Mesenteric fat pad (tissue), 1 donor: ENCODE data around the gene OR2T34. TPM values are rescaled to one million over a fixed set of nuclear protein-coding genes. Genes with fewer than 3 reads are reported as not detected.
"Not testable (repeated sequence)": the region's sequence is repeated elsewhere in the genome, so short reads cannot be mapped to it uniquely, and the experiment has no call there.

ENCODE experiments used
- DNase-seq: peaks from one replicate; pipeline ENCODE4 v3.0.0-alpha.2; 2020; ENCODE audit warnings: low spot score
- long read RNA-seq: library from polyadenylated mRNA; unstranded; transcript quantifications from one replicate; pipeline ENCODE4 v2.0.0, GENCODE V29; 2020
- total RNA-seq: library from RNA; stranded (reverse); fragmentation: NEBNext Ultra II Directional; extraction: Animal tissue kit (Norgen Biotek cat#: 25700); gene quantifications from one replicate; pipeline ENCODE4 v1.2.1, GENCODE V29; 2021
- donor health status: DM: yes; HTN: yes; CAD: no.

OR2T34 gene, protein sequence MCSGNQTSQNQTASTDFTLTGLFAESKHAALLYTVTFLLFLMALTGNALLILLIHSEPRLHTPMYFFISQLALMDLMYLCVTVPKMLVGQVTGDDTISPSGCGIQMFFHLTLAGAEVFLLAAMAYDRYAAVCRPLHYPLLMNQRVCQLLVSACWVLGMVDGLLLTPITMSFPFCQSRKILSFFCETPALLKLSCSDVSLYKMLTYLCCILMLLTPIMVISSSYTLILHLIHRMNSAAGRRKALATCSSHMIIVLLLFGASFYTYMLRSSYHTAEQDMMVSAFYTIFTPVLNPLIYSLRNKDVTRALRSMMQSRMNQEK
- not detected for total RNA-seq
- long read RNA-seq, result 0 reads

DNA sequence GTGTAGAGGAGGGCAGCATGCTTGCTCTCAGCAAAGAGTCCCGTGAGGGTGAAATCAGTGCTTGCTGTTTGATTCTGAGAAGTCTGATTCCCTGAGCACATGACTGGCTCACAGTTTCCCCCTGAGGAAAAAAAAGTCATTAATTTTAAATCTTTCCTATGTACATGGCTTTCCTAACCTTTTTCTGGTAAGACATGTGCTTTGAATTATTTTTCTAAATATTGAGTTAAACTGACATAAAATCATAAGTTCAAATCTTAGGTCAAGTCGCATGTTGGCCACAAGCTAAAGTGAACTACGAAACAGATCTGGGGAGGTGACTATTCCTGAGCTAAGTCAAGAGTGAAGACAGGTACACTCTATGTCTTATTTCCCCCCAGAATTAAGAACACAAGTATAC lies at the start of gene OR2T34:
Gene OR2T34 (minus strand): TSS at position 101 of the 400 bp plus-strand sequence. CDS start 0 bp downstream, at position 101.
- DNase-seq, result not testable (repeated sequence)

DNA sequence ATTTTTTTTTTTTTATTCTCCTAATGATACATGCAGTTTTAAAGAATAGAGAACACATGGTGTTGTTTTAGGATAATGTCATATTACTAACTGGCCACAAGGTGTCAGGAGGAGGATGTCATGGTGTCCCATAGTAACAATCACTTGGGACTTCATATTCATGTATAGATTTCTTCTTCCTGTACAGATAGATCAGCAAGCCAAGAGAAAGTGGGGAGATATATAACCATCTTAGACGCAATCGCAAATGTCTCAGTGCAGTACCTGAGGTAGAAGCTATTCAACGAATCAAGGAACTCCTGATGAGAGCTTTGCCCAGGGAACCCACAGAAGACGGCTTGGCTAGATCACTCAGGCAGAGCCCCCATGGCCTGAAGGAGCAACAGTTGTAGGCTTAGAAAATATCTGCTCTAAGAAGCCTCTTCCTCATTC lies 48.0 kb upstream of the OR2T34 start:
- no peak for DNase-seq

DNA sequence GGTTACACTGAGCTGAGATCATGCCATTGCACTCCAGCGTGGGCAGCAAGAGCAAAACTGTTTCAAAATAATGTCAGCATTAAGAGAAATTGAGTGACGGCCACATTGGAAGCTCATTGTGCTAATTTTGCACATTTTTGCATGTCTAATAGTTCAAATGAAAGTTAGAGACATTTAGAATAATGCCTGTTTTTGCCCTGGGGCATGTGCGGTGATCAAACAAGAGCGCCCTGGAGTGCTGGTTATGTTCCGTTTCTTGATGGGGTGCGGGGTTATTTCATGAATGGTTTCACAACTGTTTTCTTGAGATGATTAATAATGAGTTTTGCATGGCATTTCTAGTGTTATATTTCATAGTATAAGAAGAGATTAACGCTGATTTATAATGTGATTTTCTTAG lies 47.2 kb upstream of the OR2T34 start:
- no peak for DNase-seq

DNA sequence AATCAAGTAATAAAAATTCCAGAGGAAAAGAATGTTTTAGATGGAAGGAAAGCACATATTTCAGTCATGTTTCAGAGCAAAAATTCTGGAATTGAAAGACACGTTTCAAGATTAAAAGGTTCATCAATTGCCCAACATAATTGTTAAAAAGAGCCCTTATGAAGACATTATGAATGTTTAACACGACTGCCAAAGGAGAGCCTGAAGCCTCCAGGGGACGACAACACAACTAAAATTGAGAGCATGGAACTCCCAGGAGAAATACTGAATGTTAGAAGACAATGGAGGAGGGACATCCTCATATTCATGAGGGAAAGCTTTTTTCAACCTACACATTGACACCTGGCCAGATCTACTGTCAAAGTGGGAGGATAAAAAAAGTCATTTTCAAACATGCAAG lies 44.3 kb upstream of the OR2T34 start:
- DNase-seq, result no peak

DNA sequence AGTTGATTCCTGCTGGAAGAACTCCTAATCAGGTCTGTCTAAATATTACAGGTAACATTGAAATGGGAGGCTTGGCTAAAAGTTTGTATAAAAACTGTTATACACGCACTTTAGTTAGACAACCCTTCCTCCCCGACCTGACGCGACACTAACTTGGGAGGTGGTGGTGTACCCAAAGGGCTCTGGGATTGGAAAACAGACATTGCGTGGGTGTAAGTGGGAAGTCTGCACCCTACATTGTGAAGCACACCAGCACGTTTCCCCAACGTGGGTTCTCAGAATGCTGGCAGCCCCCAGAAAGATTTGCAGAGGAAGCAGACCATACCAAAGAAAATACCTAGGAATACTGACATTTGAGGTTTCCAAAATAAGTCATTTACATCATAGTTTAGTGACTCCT lies 43.6 kb upstream of the OR2T34 start:
- no peak for DNase-seq

DNA sequence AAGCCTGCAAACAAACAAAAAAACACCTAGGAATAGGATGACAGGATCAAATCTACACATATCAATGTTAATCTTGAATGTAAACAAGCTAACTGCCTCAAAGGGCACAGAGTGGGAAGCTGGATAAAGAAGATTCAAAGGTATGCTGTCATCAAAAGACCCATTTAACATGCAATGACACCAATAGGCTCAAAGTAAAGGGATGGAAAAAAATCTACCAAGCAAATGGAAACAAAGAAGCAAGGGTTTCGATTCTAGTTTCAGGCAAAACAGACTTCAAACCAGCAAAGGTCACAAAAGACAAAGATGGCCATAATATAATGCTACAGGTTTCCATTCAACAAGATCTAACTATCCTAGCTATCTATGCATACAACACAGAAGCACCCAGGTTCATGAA lies 39.2 kb upstream of the OR2T34 start:
- DNase-seq, result no peak

DNA sequence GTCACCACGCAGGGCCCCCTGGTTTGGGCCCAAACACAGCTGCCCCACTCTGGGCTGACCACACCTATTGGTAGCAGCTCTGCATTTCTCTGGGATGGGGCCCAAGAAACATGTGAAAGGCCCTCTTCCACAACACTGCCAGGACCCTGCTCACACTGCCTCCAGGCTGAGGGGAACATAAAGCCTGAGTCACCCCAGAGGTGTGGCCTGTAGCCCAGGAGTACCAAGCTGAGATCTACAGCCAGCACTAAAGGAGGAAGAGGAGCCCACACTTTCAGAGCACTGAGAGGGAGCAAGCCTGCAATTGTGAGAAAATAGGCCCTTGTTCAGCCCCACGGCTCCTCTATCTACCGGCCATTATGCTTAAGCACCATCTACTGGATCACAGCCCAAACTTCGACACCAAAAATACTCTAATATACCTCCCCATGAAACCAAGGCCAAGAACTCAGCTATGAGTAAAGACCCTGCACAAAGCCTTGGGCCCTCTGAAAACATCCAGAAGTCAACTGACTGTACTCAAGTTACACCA lies 37.4 kb upstream of the OR2T34 start:
- no peak for DNase-seq

DNA sequence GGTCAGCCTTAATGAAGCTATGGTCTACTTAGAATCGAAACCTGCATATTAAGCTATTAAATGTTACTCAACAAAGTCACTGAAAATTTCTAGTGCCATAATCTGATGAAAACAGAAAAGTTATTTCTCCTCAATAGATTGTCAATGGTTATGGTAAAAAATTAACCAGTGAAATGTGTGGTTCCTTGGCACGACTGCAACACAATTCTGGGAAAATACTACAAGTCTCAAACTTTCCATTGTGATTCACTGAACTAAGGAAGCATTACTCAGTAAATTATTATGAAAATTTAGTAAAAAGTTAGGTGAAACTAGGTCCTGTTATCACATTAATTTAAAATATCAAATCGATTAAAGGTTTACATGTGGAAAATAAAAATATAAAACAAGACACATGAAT lies 35.7 kb upstream of the OR2T34 start:
- DNase-seq, result no peak

DNA sequence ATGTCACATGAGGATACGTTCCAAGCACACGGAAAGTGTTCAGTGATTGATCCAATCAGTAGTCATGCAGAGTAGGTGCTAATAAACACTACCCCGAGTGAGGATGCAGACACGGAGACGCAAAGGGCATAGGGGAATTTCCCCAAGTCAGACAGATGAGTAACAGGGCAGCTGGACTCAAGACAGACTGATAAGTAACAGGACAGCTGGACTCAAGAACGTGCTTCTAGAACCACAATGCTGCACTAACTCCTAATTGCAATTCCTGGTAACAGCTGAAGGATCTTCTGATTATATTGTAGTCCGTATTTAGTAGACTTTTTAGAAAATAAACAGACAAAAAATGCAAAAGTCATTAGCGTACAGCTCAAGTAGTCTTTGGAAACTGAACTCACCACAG lies 24.8 kb upstream of the OR2T34 start:
- DNase-seq, result no peak

DNA sequence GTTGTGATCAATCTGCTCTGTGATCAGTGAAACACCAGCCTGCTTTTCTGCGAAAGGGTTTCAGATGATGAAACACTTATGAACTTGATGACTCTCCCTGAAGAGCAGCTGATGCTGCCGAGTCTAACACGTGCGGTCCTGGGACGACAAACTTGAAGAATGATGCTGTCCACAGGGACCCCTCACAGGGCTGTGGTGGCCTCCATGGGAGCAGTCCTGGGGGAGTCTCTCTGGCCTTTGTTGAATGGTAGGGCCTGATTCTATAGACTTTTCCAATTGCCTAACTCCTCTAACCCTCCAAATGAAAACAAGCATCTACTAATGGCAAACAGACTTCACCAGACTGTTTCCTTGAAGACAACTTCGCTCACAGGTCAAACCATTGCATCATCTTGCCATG lies 23.0 kb upstream of the OR2T34 start, which contains the start of gene OR2T10:
Gene OR2T10 (minus strand): TSS at position 112 of the 400 bp plus-strand sequence. CDS start 3,932 bp downstream, outside the sequence.
- DNase-seq, result no peak

DNA sequence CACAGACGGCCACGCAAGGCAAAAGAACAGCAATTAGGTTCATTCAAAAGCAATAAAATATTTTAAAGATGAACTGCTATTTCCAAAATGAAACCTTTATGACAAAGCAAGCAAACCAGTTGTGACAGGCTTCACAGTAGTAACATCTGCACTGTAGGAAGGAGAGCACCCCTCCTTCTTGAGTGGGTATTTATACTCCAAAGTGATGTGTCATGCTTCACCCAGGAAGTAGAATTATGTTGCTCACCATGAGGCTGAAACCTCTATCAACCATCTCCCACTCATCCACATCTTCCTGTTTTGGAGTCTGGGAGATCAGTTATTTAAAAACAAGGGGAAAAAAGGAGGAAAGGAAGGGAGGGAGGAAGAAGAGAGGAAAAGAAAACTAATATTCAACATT lies 22.1 kb upstream of the OR2T34 start:
- DNase-seq, result no peak

DNA sequence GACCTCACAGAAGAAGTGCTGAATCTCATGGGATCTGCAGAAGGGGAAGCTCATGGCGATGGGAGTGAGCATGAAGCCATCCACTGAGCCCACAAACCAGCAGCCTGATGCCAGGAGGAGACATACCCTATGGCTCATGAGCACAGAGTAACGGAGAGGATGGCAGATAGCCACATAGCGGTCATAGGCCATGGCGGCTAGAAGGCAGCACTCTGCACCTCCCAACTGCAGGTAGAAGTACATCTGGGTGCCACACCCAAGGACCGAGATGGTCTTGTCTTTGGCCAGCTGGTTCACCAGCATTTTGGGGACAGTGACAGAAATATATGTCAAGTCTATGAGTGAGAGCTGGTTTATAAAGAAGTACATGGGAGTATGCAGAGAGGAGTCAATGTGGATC lies 18.7 kb upstream of the OR2T34 start:
- DNase-seq, result no peak

DNA sequence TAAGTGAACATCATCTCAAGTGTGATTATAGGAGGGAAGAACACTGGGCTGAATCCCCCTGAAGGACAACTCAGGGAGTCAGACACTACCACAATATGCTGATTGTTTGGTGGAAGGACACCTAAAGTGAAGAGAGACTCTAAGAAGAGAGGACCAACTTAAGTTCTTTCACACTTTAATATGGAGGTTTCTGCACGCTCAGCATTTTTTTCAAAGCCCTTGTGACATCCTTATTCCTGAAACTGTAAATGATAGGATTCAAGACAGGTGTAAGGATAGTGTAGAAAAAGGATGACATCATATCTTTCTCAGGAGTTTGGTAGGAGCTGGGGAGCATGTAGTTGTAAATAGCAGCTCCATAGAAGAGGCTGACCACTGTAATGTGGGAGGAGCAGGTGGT lies 18.1 kb upstream of the OR2T34 start:
- DNase-seq, result no peak

DNA sequence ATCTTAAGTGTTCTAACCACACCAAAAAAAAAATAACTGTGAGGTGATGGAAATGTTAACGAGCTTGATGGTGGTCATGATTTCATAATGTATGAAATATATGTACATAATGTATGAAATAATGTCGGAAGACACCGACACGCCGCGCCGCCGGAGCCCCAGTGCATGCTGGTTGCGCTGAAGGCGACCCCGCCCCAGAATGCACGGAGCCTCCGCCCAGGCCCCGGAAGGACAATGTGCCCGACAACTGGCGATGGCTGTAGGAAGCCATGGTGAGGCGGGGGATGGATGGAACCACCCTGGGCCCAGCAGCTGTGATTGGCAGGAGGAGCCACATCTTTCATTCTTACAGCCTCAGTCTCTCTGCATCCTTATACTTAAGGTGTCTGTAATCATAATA lies 15.5 kb upstream of the OR2T34 start:
- no peak for DNase-seq

DNA sequence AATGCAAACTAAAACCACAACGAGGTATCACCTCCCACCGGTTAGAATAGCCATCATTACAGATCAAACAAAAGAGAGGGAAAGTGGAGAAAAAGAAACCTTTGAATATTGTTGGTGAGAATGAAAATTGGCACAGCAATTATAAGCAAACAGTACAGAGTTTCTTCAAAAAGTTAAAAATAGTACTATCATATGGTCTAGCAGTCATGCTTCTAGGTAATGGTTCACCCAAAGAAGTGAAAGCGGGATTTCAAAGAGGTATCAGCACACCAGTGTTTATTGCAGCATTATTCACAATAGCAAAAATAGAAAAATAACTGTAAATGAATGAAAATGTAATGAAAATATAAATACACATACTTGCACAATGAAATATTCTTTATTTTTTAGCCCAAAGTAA lies 14.8 kb upstream of the OR2T34 start:
- DNase-seq, result no peak

DNA sequence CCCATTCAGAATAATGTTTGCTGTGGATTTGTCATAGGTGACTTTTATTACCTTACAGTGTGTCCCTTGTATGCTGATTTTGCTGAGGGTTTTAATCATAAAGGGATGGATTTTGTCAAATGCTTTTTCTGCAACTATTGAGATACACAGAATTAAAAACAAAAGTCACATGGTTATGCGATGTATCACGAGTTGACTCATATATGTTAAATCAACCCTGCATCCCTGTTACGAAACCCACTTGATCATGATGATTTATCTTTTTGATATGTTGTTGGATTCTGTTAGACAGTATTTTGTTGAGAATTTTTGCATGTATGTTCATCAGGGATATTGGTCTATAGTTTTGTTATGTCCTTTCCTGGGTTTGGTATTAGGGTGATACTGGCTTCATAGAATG lies 10.7 kb upstream of the OR2T34 start:
- DNase-seq, result no peak

DNA sequence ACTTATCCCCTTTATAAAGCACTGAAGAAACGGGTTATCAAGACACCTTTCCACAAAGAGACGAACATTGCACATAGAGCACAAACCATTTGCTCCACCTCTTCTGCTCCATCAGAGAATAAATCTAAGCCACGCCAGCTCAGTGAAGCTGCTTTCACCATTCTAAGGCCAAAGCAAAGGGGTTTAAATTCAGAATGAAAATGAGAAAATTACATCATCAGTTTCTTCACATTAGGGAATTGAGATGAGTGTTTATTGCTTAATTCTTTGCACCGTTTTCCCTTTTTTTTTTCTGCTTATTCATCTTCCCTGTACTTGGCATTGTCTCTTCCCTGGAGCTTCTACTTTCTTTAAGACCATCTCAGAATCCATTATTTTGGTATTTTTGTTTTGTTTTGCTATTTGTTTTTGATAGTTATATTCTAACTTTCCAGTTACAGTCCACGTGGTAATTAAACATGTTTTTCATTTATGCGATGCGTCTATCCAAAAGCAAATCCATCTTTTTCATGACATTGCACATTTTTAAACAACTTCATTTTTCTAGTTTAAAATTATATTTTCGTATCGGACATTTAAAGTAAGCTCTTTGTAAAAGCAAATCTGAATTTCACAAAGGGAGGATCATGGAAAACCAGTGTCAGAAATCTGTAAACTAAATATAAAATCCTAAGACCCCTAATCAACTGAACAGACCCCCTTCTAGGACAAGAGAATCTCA lies 1.9 kb upstream of the OR2T34 start:
- DNase-seq, result no peak

DNA sequence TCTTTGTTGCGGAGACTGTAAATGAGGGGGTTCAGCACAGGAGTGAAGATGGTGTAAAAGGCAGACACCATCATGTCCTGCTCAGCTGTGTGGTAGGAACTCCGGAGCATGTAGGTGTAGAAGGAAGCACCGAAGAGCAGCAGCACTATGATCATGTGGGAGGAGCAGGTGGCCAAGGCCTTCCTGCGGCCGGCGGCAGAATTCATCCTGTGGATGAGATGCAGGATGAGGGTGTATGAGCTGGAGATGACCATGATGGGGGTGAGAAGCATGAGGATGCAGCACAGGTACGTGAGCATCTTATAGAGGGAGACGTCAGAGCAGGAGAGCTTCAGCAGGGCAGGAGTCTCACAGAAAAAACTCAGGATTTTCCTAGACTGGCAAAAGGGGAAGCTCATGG lies 701 bp downstream of the OR2T34 start:
- not testable (repeated sequence) for DNase-seq

DNA sequence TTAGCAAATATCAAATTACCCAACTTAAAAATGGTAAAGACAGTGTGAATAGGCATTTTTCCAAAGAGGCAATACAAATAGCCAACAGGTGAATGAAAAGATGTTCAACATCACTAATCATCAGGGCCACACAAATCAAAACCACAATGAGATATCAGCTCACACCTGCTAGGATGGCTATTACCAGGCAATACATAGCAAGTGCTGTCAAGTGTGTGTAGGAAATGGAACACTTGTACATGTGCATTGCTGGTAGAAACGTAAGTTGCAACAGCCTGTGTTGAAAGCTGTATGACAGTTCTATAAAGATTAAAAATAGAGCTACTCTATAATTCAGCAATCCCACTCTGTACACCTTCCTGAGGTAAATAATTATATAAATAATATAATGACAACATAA lies 2.5 kb downstream of the OR2T34 start:
- not testable (repeated sequence) for DNase-seq

DNA sequence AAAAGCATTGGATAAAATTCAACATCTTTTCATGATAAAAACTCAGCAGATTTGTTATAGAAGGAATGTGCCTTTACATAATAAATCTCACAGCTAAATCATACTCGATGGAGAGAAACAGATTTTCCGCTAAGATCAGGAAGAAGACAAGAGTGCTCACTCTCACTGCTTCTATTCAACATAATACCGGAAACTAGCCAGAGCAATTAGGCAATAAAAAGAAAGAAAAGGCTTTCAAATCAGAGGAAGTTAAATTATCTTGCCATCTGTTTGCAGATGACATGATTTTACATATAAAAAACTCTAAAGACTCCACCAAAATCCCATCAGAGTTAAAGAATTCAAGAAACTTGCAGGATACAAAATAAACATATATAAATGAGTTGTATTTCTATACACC lies 3.7 kb downstream of the OR2T34 start:
- DNase-seq, result not testable (repeated sequence)

DNA sequence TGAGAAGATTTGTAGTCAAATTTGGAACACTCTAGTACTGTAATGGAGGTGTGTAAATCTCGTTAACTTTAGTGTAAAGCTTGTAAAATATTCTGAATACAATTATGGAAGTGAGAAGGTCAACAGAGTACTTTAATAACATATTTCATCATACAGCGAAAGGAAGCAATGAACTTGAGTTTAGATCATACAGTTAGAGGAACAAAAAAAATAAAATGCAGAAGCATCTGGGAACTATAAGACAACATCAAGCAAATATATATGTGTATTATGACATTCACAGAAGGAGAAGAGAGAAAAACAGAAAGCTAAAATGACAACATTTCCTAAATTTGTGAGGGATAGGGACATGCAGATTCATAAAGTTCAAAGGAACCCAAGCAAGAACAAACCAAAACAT lies 5.5 kb downstream of the OR2T34 start:
- DNase-seq, result not testable (repeated sequence)
